Stomach (tissue), 9 donors: ENCODE data around the gene MMP19. TPM values are rescaled to one million over a fixed set of nuclear protein-coding genes. Genes with fewer than 3 reads are reported as not detected.

ENCODE experiments used
- DNase-seq, 2 donors: peaks; one replicate each; pipeline versions ENCODE4 v3.0.0 to v3.0.0-alpha.2; 2013 to 2019
- H3K27ac ChIP-seq, 5 donors: fragments of 200-600 bp in 4 of 5; sonication (generic) in 4 of 5; one replicate each; pipeline ENCODE4 v1.5.1; 2013 to 2019; ENCODE audit warnings: mild to moderate bottlenecking in 1 of 5, moderate library complexity in 1 of 5
- H3K27me3 ChIP-seq, 3 donors: fragments of 200-600 bp; sonication (generic); one replicate each; pipeline ENCODE4 v1.5.1; 2017 to 2019; ENCODE audit warnings: mixed run types in 1 of 3
- H3K36me3 ChIP-seq, 4 donors: fragments of 200-600 bp; sonication (generic); 1 replicate in 3 of 4; 2 replicates in 1 of 4; pipeline ENCODE4 v1.5.1; 2016 to 2019
- H3K4me1 ChIP-seq, 4 donors: fragments of 200-600 bp; sonication (generic); one replicate each; pipeline ENCODE4 v1.5.1; 2016 to 2019
- H3K4me3 ChIP-seq, 4 donors: fragments of 200-600 bp; sonication (generic) in 3 of 4; one replicate each; pipeline ENCODE4 v1.5.1; 2016 to 2019; ENCODE audit warnings: mild to moderate bottlenecking in 1 of 4
- H3K9me3 ChIP-seq, 4 donors: fragments of 200-600 bp; sonication (generic); one replicate each; pipeline ENCODE4 v1.5.1; 2016 to 2019
- EP300 ChIP-seq: sonication (generic); formaldehyde crosslinking; IDR thresholded peaks from one replicate; pipeline ENCODE4 v1.6.1; 2017; ENCODE audit warnings: antibody characterized with exemption
- POLR2A ChIP-seq, 4 donors: fragments of 450-650 bp; IDR thresholded peaks; one replicate each; pipeline ENCODE4 v1.6.1; 2016; ENCODE audit warnings: antibody characterized with exemption in 4 of 4, control low read depth in 2 of 4, mild to moderate bottlenecking in 1 of 4, moderate library complexity in 1 of 4
- POLR2AphosphoS5 ChIP-seq, 3 donors: sonication (generic); formaldehyde crosslinking; IDR thresholded peaks; one replicate each; pipeline ENCODE4 v1.6.1; 2016; ENCODE audit warnings: antibody characterized with exemption in 3 of 3
- WGBS, 5 donors: extraction: QIAGEN DNeasy Blood & Tissue Kit in 3 of 5; methylation state at CpG; one replicate each; pipeline versions ENCODE4 v1.1.5 to v1.1.7; 2013 to 2018; 5-methylcytosine and 5-hydroxymethylcytosine counted together
- intact Hi-C: fragments of 100-400 bp; cut with DNase I; formaldehyde crosslinking; loops from one replicate; pipeline ENCODE4 v1.15.1; 2023; ENCODE audit warnings: low total_unique reads
- polyA plus RNA-seq, 3 donors: library from polyadenylated mRNA; stranded (reverse); fragments of 200-250 nt; gene quantifications; one replicate each; pipeline ENCODE4 v1.2.3, GENCODE V29; 2013
- total RNA-seq, 5 donors: library from RNA; depleted of rRNA; stranded (reverse); fragments of >200 nt; gene quantifications; one replicate each; pipeline versions ENCODE4 v1.1.0 to v1.2.3, GENCODE V29; 2014 to 2016
- TF ChIP-seq, protein P1 (sequence below), 7 experiments: fragments of 450-650 bp in 4 of 7; fragments of 200-600 bp in 3 of 7; sonication (generic) in 3 of 7; IDR thresholded peaks; one replicate each; pipeline ENCODE4 v1.5.1; 2016 to 2019; ENCODE audit warnings: antibody characterized with exemption in 7 of 7, control low read depth in 2 of 7, mild to moderate bottlenecking in 1 of 7
- donor health status: healthy with polysubstance abuse.
- donor health status: Bipolar disorder and iron deficiency.
- donor health status: healthy.

The MMP19 gene
- total and polyA plus RNA-seq, 8 donors, result 2.7 to 18.0 (median 10.5) TPM

DNA sequence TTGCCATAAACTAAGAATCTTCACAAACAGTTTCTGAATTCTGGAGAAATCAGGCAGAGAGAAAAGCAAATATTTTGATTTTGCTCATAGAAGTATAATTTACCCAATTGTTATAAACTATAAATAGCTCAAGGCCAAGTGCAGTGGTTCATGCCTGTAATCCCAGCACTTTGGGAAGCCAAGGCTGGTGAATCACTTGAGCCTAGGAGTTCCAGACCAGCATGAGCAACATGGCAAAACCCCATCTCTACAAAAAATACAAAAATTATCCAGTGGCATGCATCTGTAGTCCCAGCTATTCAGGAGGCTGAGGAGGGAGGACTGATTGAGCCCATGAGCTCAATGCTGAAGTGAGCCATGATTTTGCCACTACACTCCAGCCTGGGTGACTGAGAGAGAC is 19.6 kb upstream of the MMP19 start:
- no peaks in the 10 kb centered on the region for H3K4me1 ChIP-seq
- TF ChIP-seq, protein P1, sequence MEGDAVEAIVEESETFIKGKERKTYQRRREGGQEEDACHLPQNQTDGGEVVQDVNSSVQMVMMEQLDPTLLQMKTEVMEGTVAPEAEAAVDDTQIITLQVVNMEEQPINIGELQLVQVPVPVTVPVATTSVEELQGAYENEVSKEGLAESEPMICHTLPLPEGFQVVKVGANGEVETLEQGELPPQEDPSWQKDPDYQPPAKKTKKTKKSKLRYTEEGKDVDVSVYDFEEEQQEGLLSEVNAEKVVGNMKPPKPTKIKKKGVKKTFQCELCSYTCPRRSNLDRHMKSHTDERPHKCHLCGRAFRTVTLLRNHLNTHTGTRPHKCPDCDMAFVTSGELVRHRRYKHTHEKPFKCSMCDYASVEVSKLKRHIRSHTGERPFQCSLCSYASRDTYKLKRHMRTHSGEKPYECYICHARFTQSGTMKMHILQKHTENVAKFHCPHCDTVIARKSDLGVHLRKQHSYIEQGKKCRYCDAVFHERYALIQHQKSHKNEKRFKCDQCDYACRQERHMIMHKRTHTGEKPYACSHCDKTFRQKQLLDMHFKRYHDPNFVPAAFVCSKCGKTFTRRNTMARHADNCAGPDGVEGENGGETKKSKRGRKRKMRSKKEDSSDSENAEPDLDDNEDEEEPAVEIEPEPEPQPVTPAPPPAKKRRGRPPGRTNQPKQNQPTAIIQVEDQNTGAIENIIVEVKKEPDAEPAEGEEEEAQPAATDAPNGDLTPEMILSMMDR (IDR thresholded peaks at IDR 0.05), result no peak
- TF ChIP-seq POLR2A (IDR thresholded peaks at IDR 0.05), result no peak
- TF ChIP-seq EP300, result no peak
- no peak for TF ChIP-seq POLR2AphosphoS5 (IDR thresholded peaks at IDR 0.05)

DNA sequence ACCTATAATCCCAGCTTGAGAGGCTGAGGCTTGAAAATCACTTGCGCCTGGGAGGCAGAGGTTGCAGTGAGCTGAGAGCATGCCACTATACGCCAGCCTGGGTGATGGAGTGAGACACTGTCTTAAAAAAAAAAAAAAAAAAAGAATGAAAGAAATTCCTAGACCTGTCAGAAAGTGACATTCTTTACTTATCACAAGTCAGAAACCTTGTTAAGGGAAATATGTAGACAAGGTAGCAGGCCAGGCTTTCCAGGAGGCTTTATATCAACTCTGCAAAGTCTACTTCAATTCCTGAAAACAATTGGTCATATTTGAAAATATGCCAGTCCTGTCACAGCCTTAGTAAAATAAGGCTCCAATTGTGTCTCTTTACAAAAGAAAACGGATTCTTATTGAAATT is 19.1 kb upstream of the MMP19 start:
- Histone ChIP-seq H3K36me3 (no peaks in the 10 kb centered on the region), H3K4me1 (no peaks in the 10 kb centered on the region), H3K27ac (no peak overlapping the region), H3K27me3 (no peaks in the 10 kb centered on the region), H3K9me3 (peaks cover 4 to 16% (median 11%) of the 10 kb centered on the region in 4 donors), H3K4me3 (no peak overlapping the region)
- intact Hi-C loops, result loop anchor here (10.0 kb wide), 1 partner anchor 87 kb away; no protein-coding TSS in a partner anchor
- TF ChIP-seq EP300, result no peak
- TF ChIP-seq, protein P1 (IDR thresholded peaks at IDR 0.05), result no peak
- TF ChIP-seq POLR2A (IDR thresholded peaks at IDR 0.05), result no peak
- TF ChIP-seq POLR2AphosphoS5 (IDR thresholded peaks at IDR 0.05), result no peak
- 48 to 84% (median 66%) methylated on average over 3 of the region's 3 CpGs for WGBS, 5 donors
- DNase-seq, result no peak

More for the DNA sequence above, 19.6 kb upstream of the MMP19 start:
- H3K9me3 ChIP-seq, result peaks cover 4 to 16% (median 11%) of the 10 kb centered on the region in 4 donors
- intact Hi-C loops, result loop anchor here (10.0 kb wide), 1 partner anchor 87 kb away; no protein-coding TSS in a partner anchor
- no peak overlapping the region for H3K4me3 ChIP-seq
- no peak for DNase-seq
- no peak overlapping the region for H3K27ac ChIP-seq
- H3K27me3 ChIP-seq, result no peaks in the 10 kb centered on the region
- no peaks in the 10 kb centered on the region for H3K36me3 ChIP-seq

DNA sequence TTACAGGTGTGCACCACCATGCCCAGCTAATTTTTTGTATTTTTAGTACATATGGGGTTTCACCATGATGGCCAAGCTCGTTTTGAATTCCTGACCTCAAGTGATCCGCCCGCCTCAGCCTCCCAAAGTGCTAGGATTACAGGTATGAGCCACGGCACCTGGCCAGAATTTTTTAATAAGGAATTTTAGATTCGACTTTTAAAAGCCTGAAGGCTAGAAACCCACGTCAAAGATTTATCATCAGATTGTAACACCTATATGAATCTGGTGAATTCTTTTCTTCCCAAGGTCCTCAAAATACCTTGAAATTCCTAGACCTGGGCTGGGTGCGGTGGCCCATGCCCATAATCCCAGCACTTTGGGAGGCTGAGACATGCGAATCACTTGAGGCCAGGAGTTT is 18.7 kb upstream of the MMP19 start:
- no peaks in the 10 kb centered on the region for H3K4me1 ChIP-seq
- intact Hi-C loops, result loop anchor here (10.0 kb wide), 1 partner anchor 87 kb away; no protein-coding TSS in a partner anchor
- no peak overlapping the region for H3K4me3 ChIP-seq
- no peaks in the 10 kb centered on the region for H3K27me3 ChIP-seq
- H3K9me3 ChIP-seq, result peaks cover 4 to 16% (median 11%) of the 10 kb centered on the region in 4 donors
- no peaks in the 10 kb centered on the region for H3K36me3 ChIP-seq
- no peak overlapping the region for H3K27ac ChIP-seq
- 90 to 94% (median 91%) methylated on average over 8 of the region's 8 CpGs for WGBS, 5 donors
- TF ChIP-seq POLR2A (IDR thresholded peaks at IDR 0.05) (no peak), EP300 (no peak), POLR2AphosphoS5 (IDR thresholded peaks at IDR 0.05) (no peak)
- TF ChIP-seq, protein P1 (IDR thresholded peaks at IDR 0.05), result no peak
- no peak for DNase-seq

DNA sequence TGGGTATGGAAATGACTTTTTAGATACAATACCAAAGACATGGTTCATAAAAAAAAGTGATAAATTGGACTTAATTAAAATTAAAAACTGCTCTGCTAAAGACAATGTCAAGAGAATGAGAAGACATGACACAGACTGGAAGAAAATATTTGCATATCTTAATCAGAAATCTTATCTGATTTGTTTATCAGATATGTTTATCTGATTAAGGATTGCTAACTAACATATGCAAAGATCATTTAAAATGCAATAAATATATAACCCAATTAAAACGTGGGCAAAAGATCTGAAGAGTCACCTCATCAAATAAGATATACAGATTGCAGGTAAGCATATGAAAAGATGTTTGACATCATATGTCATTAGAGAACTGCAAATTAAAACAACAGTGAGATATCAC is 10.0 kb upstream of the MMP19 start:
- no peak for DNase-seq
- TF ChIP-seq, protein P1 (IDR thresholded peaks at IDR 0.05), result no peak
- TF ChIP-seq POLR2A (IDR thresholded peaks at IDR 0.05) (no peak), EP300 (no peak), POLR2AphosphoS5 (IDR thresholded peaks at IDR 0.05) (no peak)
- peaks cover 0 to 5% (median 2%) of the 10 kb centered on the region in 4 donors for H3K4me1 ChIP-seq
- no peak overlapping the region for H3K27ac ChIP-seq
- intact Hi-C loops, result no loop called here
- no peaks in the 10 kb centered on the region for H3K9me3 ChIP-seq
- H3K4me3 ChIP-seq, result no peak overlapping the region
- no peaks in the 10 kb centered on the region for H3K36me3 ChIP-seq
- peaks cover 0 to 19% (median 0%) of the 10 kb centered on the region in 3 donors for H3K27me3 ChIP-seq
- WGBS, 5 donors, result 26 to 44% (median 37%) methylated on average over 1 of the region's 1 CpG
